GM12801 (cell line): ENCODE data around the gene CLSTN2.

Source experiments
- TF ChIP-seq, protein P1 (sequence below): IDR thresholded peaks from one replicate; pipeline ENCODE4 v1.5.1; 2011; ENCODE audit warnings: control low read depth; ENCODE audit not compliant: insufficient read length; ENCODE audit errors: extremely low read depth

CLSTN2 gene

GRCh38 chr3:140250010-140250855 is 315.2 kb downstream of the CLSTN2 start:
- TF ChIP-seq, protein P1, sequence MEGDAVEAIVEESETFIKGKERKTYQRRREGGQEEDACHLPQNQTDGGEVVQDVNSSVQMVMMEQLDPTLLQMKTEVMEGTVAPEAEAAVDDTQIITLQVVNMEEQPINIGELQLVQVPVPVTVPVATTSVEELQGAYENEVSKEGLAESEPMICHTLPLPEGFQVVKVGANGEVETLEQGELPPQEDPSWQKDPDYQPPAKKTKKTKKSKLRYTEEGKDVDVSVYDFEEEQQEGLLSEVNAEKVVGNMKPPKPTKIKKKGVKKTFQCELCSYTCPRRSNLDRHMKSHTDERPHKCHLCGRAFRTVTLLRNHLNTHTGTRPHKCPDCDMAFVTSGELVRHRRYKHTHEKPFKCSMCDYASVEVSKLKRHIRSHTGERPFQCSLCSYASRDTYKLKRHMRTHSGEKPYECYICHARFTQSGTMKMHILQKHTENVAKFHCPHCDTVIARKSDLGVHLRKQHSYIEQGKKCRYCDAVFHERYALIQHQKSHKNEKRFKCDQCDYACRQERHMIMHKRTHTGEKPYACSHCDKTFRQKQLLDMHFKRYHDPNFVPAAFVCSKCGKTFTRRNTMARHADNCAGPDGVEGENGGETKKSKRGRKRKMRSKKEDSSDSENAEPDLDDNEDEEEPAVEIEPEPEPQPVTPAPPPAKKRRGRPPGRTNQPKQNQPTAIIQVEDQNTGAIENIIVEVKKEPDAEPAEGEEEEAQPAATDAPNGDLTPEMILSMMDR, result no peak

GRCh38 chr3:140250945-140251344 is 316.0 kb downstream of the CLSTN2 start:
- TF ChIP-seq, protein P1, result no peak

DNA sequence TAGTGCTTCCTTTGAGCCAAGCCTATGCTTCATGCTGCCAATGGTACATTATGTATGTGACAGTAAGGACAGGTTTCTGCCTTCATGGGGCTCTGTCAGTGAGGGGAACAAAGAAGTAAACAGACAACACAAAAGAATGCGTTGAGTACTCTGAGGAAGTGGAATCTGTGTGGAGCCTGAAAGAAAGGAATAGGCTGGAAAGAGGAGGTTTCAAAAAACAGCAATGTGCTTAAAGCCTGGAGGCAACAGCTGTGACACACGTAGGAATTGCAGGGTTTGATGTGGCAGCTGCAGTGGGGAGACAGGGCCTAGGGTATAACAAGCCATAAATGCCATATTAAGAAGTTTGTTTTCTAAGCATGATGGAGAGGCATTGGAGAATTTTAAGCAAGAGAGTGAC is 316.7 kb downstream of the CLSTN2 start:
- TF ChIP-seq, protein P1, result no peak

DNA sequence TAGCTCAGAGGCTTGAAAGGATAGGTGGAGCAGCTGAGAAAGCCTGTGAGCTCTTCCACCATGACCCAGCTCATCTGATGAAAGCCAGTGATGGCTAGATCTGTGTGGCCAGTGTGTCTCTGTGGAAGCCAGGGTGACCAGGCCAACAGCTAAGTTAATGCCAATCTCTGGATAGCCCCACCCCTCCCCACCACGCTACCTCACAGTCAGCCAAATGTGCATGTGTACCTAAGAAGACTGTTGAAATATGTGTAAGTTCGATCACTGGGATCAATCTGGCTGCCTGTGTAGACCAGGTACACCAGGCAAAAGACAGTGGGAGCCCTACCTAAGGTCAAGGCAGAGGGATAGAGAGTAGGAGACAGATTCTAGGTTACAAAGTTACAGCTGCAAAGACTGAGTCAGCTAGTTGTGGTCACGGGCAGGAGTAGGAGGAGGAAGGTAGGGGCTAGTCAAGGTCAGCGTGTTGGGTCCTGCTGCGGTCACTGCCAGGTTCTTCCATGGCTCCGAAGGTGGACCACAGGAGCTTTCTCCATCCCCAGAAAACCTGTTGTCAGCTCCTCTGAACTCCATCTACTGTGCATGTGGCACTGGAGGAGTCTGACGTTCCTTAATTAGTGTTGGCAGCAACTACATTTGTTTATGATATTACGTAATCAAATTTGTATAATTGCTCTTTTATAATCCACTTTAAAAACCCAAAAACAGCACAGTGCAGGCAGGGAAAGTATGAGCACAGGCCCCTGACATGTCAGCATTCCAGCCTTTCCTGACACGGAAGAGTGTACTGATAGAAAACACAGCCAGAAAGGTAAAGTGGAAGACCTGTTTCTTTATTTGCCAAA is 318.0 kb downstream of the CLSTN2 start:
- TF ChIP-seq, protein P1, result no peak

DNA sequence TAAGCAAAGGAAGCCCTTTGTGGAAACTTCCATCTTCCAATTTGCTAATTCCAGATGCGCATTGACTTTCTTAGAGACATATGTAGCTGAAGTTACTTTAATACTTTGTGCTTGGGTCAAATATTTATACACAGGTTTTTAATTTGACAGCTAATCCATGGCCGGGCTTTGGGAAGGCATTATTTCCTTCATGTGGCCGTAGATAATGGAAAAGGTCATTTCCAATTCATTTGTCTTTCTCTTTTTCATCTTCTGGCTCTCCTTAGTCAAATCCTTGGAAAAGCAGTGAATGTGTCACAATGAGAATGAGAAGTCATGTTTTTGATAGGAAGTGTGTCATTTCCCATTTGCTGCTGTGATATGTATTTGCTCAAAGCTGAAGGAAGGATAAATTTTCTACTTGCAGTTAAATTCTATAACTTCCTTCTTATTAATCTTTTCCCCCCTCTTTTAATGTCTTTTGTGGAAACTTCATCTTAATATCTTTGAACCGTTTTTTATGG is 323.3 kb downstream of the CLSTN2 start:
- TF ChIP-seq, protein P1, result no peak

GRCh38 chr3:140265302-140265701 is 330.3 kb downstream of the CLSTN2 start:
- TF ChIP-seq, protein P1, result no peak

DNA sequence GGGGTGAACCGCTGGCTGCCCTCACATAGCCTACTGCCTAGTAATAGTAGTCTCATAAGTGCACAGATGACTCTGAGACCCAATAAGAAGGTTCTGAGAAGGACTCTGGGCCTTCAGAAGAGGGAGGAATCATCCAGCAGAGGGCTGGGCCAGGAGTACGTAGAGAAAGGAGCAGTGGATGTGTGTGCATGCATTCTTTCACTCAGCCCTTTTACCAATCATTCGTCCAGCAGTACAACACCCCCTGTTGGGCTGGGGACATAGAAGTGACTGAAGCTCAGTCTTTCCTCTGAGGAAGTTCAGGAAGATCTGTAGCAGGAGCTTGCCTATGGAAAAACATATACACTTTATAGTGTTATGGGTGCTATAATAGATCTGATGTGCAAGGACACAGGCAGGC is 333.1 kb downstream of the CLSTN2 start:
- TF ChIP-seq, protein P1, result no peak
